GM23338 (cell line): ENCODE measurements around the gene SMURF2. TPM values are rescaled to one million over a fixed set of nuclear protein-coding genes. Genes with fewer than 3 reads are reported as not detected.

ENCODE experiments used
- ATAC-seq: fragments of 200-7000 bp; cut with Tn5 transposase; 3 replicates; pipeline ENCODE4 v1.9.1; 2020
- DNase-seq: peaks from one replicate; pipeline ENCODE4 v3.0.0-alpha.2; 2015; ENCODE audit warnings: low spot score
- H2AFZ ChIP-seq: fragments of 200-600 bp; sonication (generic); 2 replicates; pipeline ENCODE4 v1.8.0; 2016; ENCODE audit warnings: antibody characterized with exemption, mild to moderate bottlenecking, moderate library complexity
- H3F3A ChIP-seq: fragments of 200-600 bp; sonication (generic); replicated peaks from 2 replicates; pipeline ENCODE4 v1.8.0; 2017; ENCODE audit warnings: antibody characterized with exemption, mixed run types, low read depth
- H3K27ac ChIP-seq: fragments of 200-600 bp; sonication (generic); 2 replicates; pipeline ENCODE4 v1.6.1; 2016; ENCODE audit warnings: low read depth
- H3K27me3 ChIP-seq: fragments of 200-600 bp; sonication (generic); 2 replicates; pipeline ENCODE4 v1.8.0; 2016; ENCODE audit warnings: mild to moderate bottlenecking, mixed run types, moderate library complexity; ENCODE audit not compliant: insufficient read depth
- H3K36me3 ChIP-seq: fragments of 200-600 bp; sonication (generic); 2 replicates; pipeline ENCODE4 v1.8.0; 2016; ENCODE audit warnings: mild to moderate bottlenecking; ENCODE audit not compliant: insufficient read depth
- H3K4me1 ChIP-seq: fragments of 200-600 bp; sonication (generic); 2 replicates; pipeline ENCODE4 v1.8.0; 2016; ENCODE audit warnings: mild to moderate bottlenecking, moderate library complexity; ENCODE audit not compliant: insufficient read depth
- H3K4me2 ChIP-seq: fragments of 200-600 bp; sonication (generic); 2 replicates; pipeline ENCODE4 v1.7.1; 2017; ENCODE audit warnings: mixed run types
- H3K4me3 ChIP-seq: fragments of 200-600 bp; sonication (generic); 2 replicates; pipeline ENCODE4 v1.6.1; 2016; ENCODE audit warnings: mixed run types
- H3K79me2 ChIP-seq: fragments of 200-600 bp; sonication (generic); replicated peaks from 2 replicates; pipeline ENCODE4 v1.8.0; 2017; ENCODE audit warnings: mild to moderate bottlenecking; ENCODE audit not compliant: insufficient read depth
- H3K9me2 ChIP-seq: fragments of 200-600 bp; sonication (generic); 2 replicates; pipeline ENCODE4 v1.8.0; 2017; ENCODE audit not compliant: insufficient read depth
- H4K20me1 ChIP-seq: fragments of 200-600 bp; sonication (generic); replicated peaks from 2 replicates; pipeline ENCODE4 v1.8.0; 2017; ENCODE audit warnings: mild to moderate bottlenecking; ENCODE audit not compliant: insufficient read depth
- H3K27ac Mint-ChIP-seq: 2 replicates; pipeline ENCODE4 v1.8.0; 2020; ENCODE audit warnings: inconsistent platforms, mild to moderate bottlenecking, moderate library complexity, mixed read lengths
- H3K27me3 Mint-ChIP-seq: 3 replicates; pipeline ENCODE4 v1.8.0; 2022; ENCODE audit warnings: low read depth, mild to moderate bottlenecking, moderate library complexity, mixed read lengths, inconsistent platforms; ENCODE audit not compliant: insufficient read depth, poor library complexity
- H3K36me3 Mint-ChIP-seq: 3 replicates; pipeline ENCODE4 v1.8.0; 2021; ENCODE audit warnings: low read depth, mild to moderate bottlenecking, inconsistent platforms, moderate library complexity, mixed read lengths
- H3K4me1 Mint-ChIP-seq: 3 replicates; pipeline ENCODE4 v1.8.0; 2020; ENCODE audit warnings: mild to moderate bottlenecking, inconsistent platforms, mixed read lengths
- H3K4me3 Mint-ChIP-seq: 3 replicates; pipeline ENCODE4 v1.8.0; 2021; ENCODE audit warnings: moderate library complexity, mild to moderate bottlenecking, inconsistent platforms, mixed read lengths
- H3K9me3 Mint-ChIP-seq: 3 replicates; pipeline ENCODE4 v1.8.0; 2020; ENCODE audit warnings: moderate library complexity, mild to moderate bottlenecking, inconsistent platforms, mixed read lengths
- ETS1 ChIP-seq: IDR thresholded peaks from 2 replicates; pipeline ENCODE4 v1.6.1; 2016; ENCODE audit warnings: antibody characterized with exemption
- EZH2 ChIP-seq: fragments of 200-600 bp; sonication (generic); IDR thresholded peaks from one replicate; pipeline ENCODE4 v1.8.0; 2017; ENCODE audit warnings: antibody characterized with exemption, mild to moderate bottlenecking, low read depth; ENCODE audit not compliant: unreplicated experiment
- EZH2phosphoT487 ChIP-seq: fragments of 200-600 bp; sonication (generic); IDR thresholded peaks from one replicate; pipeline ENCODE4 v1.8.1; 2018; ENCODE audit warnings: antibody characterized with exemption; ENCODE audit not compliant: unreplicated experiment
- NANOG ChIP-seq: IDR thresholded peaks from 2 replicates; pipeline ENCODE4 v1.6.1; 2016; ENCODE audit warnings: antibody characterized with exemption, borderline replicate concordance
- POLR2AphosphoS5 ChIP-seq: IDR thresholded peaks from 2 replicates; pipeline ENCODE4 v1.6.1; 2016; ENCODE audit warnings: antibody characterized with exemption, low read depth
- STAT1 ChIP-seq: IDR thresholded peaks from one replicate; pipeline ENCODE4 v1.6.1; 2016; ENCODE audit warnings: antibody characterized with exemption; ENCODE audit not compliant: unreplicated experiment
- ZNF114 ChIP-seq: fragments of 250-450 bp; sonication (Bioruptor Pico); IDR thresholded peaks from 2 replicates; pipeline ENCODE4 v1.5.0; 2020; ENCODE audit warnings: mild to moderate bottlenecking, moderate library complexity
- ZNF331 ChIP-seq: fragments of 250-450 bp; sonication (Bioruptor Pico); IDR thresholded peaks from 2 replicates; pipeline ENCODE4 v1.5.0; 2020; ENCODE audit warnings: low read depth, mild to moderate bottlenecking, moderate library complexity
- ZNF462 ChIP-seq: fragments of 250-450 bp; sonication (Bioruptor Pico); IDR thresholded peaks from 2 replicates; pipeline ENCODE4 v1.5.0; 2020; ENCODE audit warnings: mild to moderate bottlenecking, moderate library complexity
- polyA plus RNA-seq: library from polyadenylated mRNA; unstranded; fragments of >200 nt; fragmentation: Nextera tagmentation; extraction: Ambion mirVana; gene quantifications from 2 replicates; pipeline ENCODE4 v1.2.1, GENCODE V29; 2016
- total RNA-seq: library from RNA; depleted of rRNA; stranded (reverse); fragments of >200 nt; shearing (Covaris generic); gene quantifications from 2 replicates; pipeline ENCODE4 v1.2.3, GENCODE V29; 2014
- TF ChIP-seq, protein P1 (sequence below), 2 experiments: fragments of 200-600 bp in 1 of 2; sonication (generic) in 1 of 2; conservative IDR thresholded peaks; 2 replicates each; pipeline versions ENCODE4 v1.5.1 to v1.6.1; 2016 to 2017; ENCODE audit warnings: antibody characterized with exemption in 2 of 2, low read depth in 2 of 2, mild to moderate bottlenecking in 2 of 2, moderate library complexity in 1 of 2

Gene SMURF2
- total and polyA plus RNA-seq, 2 experiments from 2014 or later, result 12.1 to 29.6 TPM

GRCh38 chr17:64585146-64585545, 77.0 kb downstream of the SMURF2 start (continued):
- TF ChIP-seq, protein P1, sequence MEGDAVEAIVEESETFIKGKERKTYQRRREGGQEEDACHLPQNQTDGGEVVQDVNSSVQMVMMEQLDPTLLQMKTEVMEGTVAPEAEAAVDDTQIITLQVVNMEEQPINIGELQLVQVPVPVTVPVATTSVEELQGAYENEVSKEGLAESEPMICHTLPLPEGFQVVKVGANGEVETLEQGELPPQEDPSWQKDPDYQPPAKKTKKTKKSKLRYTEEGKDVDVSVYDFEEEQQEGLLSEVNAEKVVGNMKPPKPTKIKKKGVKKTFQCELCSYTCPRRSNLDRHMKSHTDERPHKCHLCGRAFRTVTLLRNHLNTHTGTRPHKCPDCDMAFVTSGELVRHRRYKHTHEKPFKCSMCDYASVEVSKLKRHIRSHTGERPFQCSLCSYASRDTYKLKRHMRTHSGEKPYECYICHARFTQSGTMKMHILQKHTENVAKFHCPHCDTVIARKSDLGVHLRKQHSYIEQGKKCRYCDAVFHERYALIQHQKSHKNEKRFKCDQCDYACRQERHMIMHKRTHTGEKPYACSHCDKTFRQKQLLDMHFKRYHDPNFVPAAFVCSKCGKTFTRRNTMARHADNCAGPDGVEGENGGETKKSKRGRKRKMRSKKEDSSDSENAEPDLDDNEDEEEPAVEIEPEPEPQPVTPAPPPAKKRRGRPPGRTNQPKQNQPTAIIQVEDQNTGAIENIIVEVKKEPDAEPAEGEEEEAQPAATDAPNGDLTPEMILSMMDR (conservative IDR thresholded peaks at IDR 0.05; ENCODE audit: low read depth in 2 of 2), result no peak
- TF ChIP-seq POLR2AphosphoS5 (no peak), STAT1 (no peak), ZNF114 (CRISPR knock-in tag) (no peak), ZNF331 (no peak)

DNA sequence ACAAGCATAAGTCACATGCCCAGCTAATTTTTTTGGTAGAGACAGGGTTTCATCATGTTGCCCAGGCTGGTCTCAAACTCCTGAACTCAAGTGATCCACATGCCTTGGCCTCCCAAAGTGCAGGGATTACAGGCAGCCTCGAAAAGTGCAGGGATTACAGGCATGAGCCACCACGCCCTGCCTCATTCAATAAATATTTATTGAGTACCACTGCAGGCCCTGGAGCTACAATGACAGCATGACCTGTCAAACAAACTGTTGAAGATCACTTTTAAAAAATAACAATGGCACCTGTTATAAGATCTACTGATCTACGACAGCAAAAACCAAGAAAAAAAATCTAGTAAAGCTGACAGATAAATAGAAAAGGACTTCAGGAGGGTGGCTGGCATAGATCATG, 79.1 kb downstream of the SMURF2 start:
- no peak for ATAC-seq
- no peak for DNase-seq
- Mint-ChIP-seq H3K36me3 (peaks cover 27% of the 10 kb centered on the region), H3K27me3 (peaks cover 9% of the 10 kb centered on the region), H3K27ac (no peak overlapping the region), H3K4me3 (no peak overlapping the region; the same call in 2 of the 3 replicates), H3K9me3 (no peaks in the 10 kb centered on the region), H3K4me1 (peaks cover 6% of the 10 kb centered on the region)
- H3K79me2 ChIP-seq, result no peaks in the 10 kb centered on the region
- peaks cover 9% of the 10 kb centered on the region; the same call in 1 of the 2 replicates for H3K4me1 ChIP-seq
- H3K4me2 ChIP-seq, result no peak overlapping the region
- no peak overlapping the region for H2AFZ ChIP-seq
- no peak overlapping the region for H3K4me3 ChIP-seq
- H4K20me1 ChIP-seq, result no peaks in the 10 kb centered on the region
- H3K27ac ChIP-seq, result no peak overlapping the region
- no peaks in the 10 kb centered on the region for H3K9me2 ChIP-seq
- H3K27me3 ChIP-seq, result no peaks in the 10 kb centered on the region
- H3F3A ChIP-seq, result no peaks in the 10 kb centered on the region
- peaks cover 6% of the 10 kb centered on the region; the same call in 1 of the 2 replicates for H3K36me3 ChIP-seq
- TF ChIP-seq EZH2phosphoT487 (no peak), ZNF462 (no peak), NANOG (no peak), ZNF114 (CRISPR knock-in tag) (no peak), EZH2 (no peak), ETS1 (no peak)
